Measurements from ENCODE around the gene DPM3.

GRCh38 chr1:155141749-155142148, 1.4 kb upstream of the DPM3 start:
- TF ChIP-seq, protein P1, sequence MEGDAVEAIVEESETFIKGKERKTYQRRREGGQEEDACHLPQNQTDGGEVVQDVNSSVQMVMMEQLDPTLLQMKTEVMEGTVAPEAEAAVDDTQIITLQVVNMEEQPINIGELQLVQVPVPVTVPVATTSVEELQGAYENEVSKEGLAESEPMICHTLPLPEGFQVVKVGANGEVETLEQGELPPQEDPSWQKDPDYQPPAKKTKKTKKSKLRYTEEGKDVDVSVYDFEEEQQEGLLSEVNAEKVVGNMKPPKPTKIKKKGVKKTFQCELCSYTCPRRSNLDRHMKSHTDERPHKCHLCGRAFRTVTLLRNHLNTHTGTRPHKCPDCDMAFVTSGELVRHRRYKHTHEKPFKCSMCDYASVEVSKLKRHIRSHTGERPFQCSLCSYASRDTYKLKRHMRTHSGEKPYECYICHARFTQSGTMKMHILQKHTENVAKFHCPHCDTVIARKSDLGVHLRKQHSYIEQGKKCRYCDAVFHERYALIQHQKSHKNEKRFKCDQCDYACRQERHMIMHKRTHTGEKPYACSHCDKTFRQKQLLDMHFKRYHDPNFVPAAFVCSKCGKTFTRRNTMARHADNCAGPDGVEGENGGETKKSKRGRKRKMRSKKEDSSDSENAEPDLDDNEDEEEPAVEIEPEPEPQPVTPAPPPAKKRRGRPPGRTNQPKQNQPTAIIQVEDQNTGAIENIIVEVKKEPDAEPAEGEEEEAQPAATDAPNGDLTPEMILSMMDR (IDR thresholded peaks at IDR 0.05), result no peak
- TF ChIP-seq POLR2A (IDR thresholded peaks at IDR 0.05) (no peak), POLR2AphosphoS5 (IDR thresholded peaks at IDR 0.05) (no peak)

Measured in breast epithelium (tissue), 3 donors.